ENCODE results near the gene SLC9A5.

DNA sequence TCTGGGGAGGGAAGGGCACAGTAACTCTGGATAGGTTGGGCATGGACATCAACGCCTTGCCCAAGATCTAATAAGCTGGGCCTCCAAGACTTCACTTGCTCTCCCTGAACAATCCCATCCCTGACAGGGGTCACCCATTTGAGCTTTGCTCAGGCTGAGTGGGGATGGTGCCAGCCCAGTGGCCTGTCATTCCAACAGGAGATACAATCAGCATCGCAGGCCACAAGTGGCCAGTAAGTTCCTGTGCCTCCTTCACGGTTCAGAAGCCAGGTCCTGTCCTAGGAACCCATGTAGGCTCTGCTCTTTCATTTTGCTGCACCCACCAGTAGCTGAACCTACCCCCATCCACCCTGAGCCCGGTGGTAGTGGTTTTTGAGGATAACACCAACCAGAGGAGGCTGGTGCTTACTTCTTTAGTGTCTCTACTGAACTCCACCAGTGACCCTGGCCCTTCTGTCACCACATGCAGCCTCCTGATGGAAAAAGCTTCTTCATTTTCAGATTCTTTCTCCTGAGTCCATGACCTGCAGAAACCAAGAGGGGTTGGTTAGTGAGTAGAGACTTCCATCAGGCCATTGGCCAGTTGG is 45.5 kb downstream of the SLC9A5 start:
- no peak for TF ChIP-seq EP300 (IDR thresholded peaks at IDR 0.05; ENCODE audit: borderline replicate concordance)
- TF ChIP-seq MAX (IDR thresholded peaks at IDR 0.05): no peak
- TF ChIP-seq, protein P1, sequence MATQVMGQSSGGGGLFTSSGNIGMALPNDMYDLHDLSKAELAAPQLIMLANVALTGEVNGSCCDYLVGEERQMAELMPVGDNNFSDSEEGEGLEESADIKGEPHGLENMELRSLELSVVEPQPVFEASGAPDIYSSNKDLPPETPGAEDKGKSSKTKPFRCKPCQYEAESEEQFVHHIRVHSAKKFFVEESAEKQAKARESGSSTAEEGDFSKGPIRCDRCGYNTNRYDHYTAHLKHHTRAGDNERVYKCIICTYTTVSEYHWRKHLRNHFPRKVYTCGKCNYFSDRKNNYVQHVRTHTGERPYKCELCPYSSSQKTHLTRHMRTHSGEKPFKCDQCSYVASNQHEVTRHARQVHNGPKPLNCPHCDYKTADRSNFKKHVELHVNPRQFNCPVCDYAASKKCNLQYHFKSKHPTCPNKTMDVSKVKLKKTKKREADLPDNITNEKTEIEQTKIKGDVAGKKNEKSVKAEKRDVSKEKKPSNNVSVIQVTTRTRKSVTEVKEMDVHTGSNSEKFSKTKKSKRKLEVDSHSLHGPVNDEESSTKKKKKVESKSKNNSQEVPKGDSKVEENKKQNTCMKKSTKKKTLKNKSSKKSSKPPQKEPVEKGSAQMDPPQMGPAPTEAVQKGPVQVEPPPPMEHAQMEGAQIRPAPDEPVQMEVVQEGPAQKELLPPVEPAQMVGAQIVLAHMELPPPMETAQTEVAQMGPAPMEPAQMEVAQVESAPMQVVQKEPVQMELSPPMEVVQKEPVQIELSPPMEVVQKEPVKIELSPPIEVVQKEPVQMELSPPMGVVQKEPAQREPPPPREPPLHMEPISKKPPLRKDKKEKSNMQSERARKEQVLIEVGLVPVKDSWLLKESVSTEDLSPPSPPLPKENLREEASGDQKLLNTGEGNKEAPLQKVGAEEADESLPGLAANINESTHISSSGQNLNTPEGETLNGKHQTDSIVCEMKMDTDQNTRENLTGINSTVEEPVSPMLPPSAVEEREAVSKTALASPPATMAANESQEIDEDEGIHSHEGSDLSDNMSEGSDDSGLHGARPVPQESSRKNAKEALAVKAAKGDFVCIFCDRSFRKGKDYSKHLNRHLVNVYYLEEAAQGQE (IDR thresholded peaks at IDR 0.05; ENCODE audit: low read depth): no peak
- TF ChIP-seq, protein P2, sequence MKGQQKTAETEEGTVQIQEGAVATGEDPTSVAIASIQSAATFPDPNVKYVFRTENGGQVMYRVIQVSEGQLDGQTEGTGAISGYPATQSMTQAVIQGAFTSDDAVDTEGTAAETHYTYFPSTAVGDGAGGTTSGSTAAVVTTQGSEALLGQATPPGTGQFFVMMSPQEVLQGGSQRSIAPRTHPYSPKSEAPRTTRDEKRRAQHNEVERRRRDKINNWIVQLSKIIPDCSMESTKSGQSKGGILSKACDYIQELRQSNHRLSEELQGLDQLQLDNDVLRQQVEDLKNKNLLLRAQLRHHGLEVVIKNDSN (IDR thresholded peaks at IDR 0.05): no peak
- no peak for TF ChIP-seq CEBPB (IDR thresholded peaks at IDR 0.05)
- TF ChIP-seq TAF1 (IDR thresholded peaks at IDR 0.05; ENCODE audit: low read depth): no peak
- no peak for TF ChIP-seq FOXM1 (IDR thresholded peaks at IDR 0.05; ENCODE audit: borderline replicate concordance, low read depth)
- no peak for TF ChIP-seq RAD21 (IDR thresholded peaks at IDR 0.05; ENCODE audit: low read depth)
- TF ChIP-seq YY1 (IDR thresholded peaks at IDR 0.05; ENCODE audit: low read depth): no peak
- no peak for TF ChIP-seq CREB1 (IDR thresholded peaks at IDR 0.05; ENCODE audit: low read depth)
- no peak for TF ChIP-seq ZBTB7A (IDR thresholded peaks at IDR 0.05; ENCODE audit: low read depth)
- TF ChIP-seq EGR1 (IDR thresholded peaks at IDR 0.05): no peak
- TF ChIP-seq TEAD4 (IDR thresholded peaks at IDR 0.05): no peak
- TF ChIP-seq NFIC (IDR thresholded peaks at IDR 0.05): no peak
